SU-DHL-6 (cell line): Measurements from ENCODE around the gene FBN1.

ENCODE experiments used
- CTCF ChIP-seq: fragments of 200-600 bp; sonication (generic); IDR thresholded peaks from one replicate; pipeline ENCODE4 v1.5.1; 2017; ENCODE audit warnings: antibody characterized with exemption, mild to moderate bottlenecking, low read length, moderate library complexity; ENCODE audit not compliant: insufficient read depth, poor library complexity, severe bottlenecking
- EZH2phosphoT487 ChIP-seq: fragments of 200-600 bp; sonication (generic), shearing (Covaris generic); conservative IDR thresholded peaks from 2 replicates; pipeline ENCODE4 v1.6.1; 2018; ENCODE audit warnings: mild to moderate bottlenecking, antibody characterized with exemption, low read length, moderate library complexity, mixed read lengths

DNA sequence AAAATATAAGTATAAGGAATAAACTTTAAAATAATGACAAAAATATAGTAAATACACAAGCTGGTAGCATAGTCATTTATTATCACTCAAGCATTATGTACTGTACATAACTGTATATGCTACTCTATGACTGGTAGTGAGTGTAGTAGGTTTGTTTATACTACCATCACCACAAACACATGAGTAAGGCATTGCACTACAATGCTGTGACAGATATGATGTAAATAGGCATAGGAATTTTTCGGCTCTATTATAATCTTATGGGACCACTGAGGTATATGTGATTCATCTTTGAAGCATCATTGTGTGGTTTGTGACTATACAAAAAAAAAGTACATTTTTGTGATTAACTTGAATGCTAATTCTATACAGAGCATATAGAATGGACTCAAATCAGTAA lies 35.3 kb upstream of the FBN1 start:
- TF ChIP-seq CTCF (no peak), EZH2phosphoT487 (no peak)
